ENCODE results near the gene CAPZA2. TPM values are rescaled to one million over a fixed set of nuclear protein-coding genes. Genes with fewer than 3 reads are reported as not detected.

CAPZA2 gene
- total RNA-seq, 1 experiment from 2014 or later: 153 TPM

DNA sequence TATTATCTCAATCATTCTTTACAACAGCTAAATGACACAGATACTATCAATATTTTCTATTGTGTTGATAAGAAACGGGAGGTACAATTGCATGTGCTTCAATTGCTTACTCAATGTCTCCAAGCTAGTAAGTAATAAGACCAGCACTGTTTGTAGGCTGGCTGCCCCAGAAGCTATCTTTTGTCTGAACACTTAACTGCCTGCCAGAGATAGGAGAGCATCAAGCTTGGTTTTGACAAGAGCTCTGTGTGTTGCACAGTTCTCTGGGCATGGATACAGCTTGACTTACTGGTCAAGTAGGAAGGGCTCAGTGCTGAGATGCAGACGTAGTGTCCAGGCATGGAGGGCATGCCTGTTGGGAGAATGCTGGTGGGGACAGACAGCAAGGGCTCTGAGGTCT, 26.3 kb upstream of the CAPZA2 start:
- ATAC-seq: no peak
- Mint-ChIP-seq H3K27ac (no peak overlapping the region), H3K9me3 (no peaks in the 10 kb centered on the region), H3K36me3 (no peaks in the 10 kb centered on the region), H3K27me3 (ENCODE audit: low read depth) (no peaks in the 10 kb centered on the region), H3K4me1 (no peaks in the 10 kb centered on the region), H3K4me3 (no peak overlapping the region)
- TF ChIP-seq, protein P1, sequence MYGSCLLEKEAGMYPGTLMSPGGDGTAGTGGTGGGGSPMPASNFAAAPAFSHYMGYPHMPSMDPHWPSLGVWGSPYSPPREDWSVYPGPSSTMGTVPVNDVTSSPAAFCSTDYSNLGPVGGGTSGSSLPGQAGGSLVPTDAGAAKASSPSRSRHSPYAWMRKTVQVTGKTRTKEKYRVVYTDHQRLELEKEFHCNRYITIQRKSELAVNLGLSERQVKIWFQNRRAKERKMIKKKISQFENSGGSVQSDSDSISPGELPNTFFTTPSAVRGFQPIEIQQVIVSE (CRISPR knock-in tag; IDR thresholded peaks at IDR 0.05; ENCODE audit: borderline replicate concordance): no peak
- TF ChIP-seq, protein P2, sequence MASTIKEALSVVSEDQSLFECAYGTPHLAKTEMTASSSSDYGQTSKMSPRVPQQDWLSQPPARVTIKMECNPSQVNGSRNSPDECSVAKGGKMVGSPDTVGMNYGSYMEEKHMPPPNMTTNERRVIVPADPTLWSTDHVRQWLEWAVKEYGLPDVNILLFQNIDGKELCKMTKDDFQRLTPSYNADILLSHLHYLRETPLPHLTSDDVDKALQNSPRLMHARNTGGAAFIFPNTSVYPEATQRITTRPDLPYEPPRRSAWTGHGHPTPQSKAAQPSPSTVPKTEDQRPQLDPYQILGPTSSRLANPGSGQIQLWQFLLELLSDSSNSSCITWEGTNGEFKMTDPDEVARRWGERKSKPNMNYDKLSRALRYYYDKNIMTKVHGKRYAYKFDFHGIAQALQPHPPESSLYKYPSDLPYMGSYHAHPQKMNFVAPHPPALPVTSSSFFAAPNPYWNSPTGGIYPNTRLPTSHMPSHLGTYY (CRISPR knock-in tag; IDR thresholded peaks at IDR 0.05): no peak
- TF ChIP-seq SMAD3 (CRISPR knock-in tag; IDR thresholded peaks at IDR 0.05; ENCODE audit: borderline replicate concordance) (no peak), FOXP1 (CRISPR knock-in tag; IDR thresholded peaks at IDR 0.05; ENCODE audit: borderline replicate concordance) (no peak), RELA (CRISPR knock-in tag; IDR thresholded peaks at IDR 0.05; ENCODE audit: borderline replicate concordance) (no peak), CBFB (CRISPR knock-in tag; IDR thresholded peaks at IDR 0.05; ENCODE audit: low read depth) (no peak), NR3C1 (CRISPR knock-in tag; conservative IDR thresholded peaks at IDR 0.05; ENCODE audit: low read depth) (no peak)
- TF ChIP-seq, protein P3, sequence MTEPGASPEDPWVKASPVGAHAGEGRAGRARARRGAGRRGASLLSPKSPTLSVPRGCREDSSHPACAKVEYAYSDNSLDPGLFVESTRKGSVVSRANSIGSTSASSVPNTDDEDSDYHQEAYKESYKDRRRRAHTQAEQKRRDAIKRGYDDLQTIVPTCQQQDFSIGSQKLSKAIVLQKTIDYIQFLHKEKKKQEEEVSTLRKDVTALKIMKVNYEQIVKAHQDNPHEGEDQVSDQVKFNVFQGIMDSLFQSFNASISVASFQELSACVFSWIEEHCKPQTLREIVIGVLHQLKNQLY (CRISPR knock-in tag; IDR thresholded peaks at IDR 0.05): no peak
- ChIA-PET POLR2A (no interaction called here), CTCF (no interaction called here)
- DNase-seq (ENCODE audit: low spot score): no peak

DNA sequence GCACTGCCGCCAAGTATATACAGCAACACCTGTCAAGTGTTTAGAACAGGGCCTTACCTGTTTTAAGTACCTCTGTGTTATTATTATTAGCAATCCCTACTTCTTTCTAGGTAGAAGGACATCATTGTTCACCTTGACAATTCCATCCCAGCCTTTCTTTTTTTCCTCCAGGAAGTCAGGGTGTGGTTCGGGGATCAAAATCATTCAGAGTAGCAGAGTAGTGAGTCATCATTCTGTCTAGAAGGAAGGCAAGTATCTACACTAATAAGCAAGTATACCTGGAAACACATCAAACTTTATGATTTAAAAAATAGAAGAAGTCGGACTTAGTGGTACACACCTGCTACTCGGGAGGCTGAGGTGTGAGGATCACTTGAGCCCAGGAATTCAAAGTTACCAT, 25.5 kb upstream of the CAPZA2 start:
- TF ChIP-seq SMAD3 (CRISPR knock-in tag; IDR thresholded peaks at IDR 0.05; ENCODE audit: borderline replicate concordance): no peak
- no peak for TF ChIP-seq ZNF263 (CRISPR knock-in tag; IDR thresholded peaks at IDR 0.05; ENCODE audit: low read depth)
- TF ChIP-seq HMGA2 (CRISPR knock-in tag; IDR thresholded peaks at IDR 0.05): no peak
- no peak for TF ChIP-seq JUN (CRISPR knock-in tag; IDR thresholded peaks at IDR 0.05)
- TF ChIP-seq, protein P4, sequence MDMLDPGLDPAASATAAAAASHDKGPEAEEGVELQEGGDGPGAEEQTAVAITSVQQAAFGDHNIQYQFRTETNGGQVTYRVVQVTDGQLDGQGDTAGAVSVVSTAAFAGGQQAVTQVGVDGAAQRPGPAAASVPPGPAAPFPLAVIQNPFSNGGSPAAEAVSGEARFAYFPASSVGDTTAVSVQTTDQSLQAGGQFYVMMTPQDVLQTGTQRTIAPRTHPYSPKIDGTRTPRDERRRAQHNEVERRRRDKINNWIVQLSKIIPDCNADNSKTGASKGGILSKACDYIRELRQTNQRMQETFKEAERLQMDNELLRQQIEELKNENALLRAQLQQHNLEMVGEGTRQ (CRISPR knock-in tag; IDR thresholded peaks at IDR 0.05): no peak
- no peak for TF ChIP-seq TEAD1 (CRISPR knock-in tag; IDR thresholded peaks at IDR 0.05)
- TF ChIP-seq, protein P5, sequence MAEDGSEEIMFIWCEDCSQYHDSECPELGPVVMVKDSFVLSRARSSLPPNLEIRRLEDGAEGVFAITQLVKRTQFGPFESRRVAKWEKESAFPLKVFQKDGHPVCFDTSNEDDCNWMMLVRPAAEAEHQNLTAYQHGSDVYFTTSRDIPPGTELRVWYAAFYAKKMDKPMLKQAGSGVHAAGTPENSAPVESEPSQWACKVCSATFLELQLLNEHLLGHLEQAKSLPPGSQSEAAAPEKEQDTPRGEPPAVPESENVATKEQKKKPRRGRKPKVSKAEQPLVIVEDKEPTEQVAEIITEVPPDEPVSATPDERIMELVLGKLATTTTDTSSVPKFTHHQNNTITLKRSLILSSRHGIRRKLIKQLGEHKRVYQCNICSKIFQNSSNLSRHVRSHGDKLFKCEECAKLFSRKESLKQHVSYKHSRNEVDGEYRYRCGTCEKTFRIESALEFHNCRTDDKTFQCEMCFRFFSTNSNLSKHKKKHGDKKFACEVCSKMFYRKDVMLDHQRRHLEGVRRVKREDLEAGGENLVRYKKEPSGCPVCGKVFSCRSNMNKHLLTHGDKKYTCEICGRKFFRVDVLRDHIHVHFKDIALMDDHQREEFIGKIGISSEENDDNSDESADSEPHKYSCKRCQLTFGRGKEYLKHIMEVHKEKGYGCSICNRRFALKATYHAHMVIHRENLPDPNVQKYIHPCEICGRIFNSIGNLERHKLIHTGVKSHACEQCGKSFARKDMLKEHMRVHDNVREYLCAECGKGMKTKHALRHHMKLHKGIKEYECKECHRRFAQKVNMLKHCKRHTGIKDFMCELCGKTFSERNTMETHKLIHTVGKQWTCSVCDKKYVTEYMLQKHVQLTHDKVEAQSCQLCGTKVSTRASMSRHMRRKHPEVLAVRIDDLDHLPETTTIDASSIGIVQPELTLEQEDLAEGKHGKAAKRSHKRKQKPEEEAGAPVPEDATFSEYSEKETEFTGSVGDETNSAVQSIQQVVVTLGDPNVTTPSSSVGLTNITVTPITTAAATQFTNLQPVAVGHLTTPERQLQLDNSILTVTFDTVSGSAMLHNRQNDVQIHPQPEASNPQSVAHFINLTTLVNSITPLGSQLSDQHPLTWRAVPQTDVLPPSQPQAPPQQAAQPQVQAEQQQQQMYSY (CRISPR knock-in tag; IDR thresholded peaks at IDR 0.05): no peak
- no peak for TF ChIP-seq GABPB1 (CRISPR knock-in tag; IDR thresholded peaks at IDR 0.05)
- no peak for TF ChIP-seq ATF1 (CRISPR knock-in tag; IDR thresholded peaks at IDR 0.05)
- TF ChIP-seq SMAD4 (CRISPR knock-in tag; IDR thresholded peaks at IDR 0.05): no peak
- TF ChIP-seq EMX1 (CRISPR knock-in tag; IDR thresholded peaks at IDR 0.05): no peak
- no peak for TF ChIP-seq NR1H2 (CRISPR knock-in tag; IDR thresholded peaks at IDR 0.05)
- no peak for TF ChIP-seq RORB (CRISPR knock-in tag; IDR thresholded peaks at IDR 0.05)
- TF ChIP-seq GRHL2 (CRISPR knock-in tag; IDR thresholded peaks at IDR 0.05; ENCODE audit: insufficient replicate concordance, severe bottlenecking): no peak
- TF ChIP-seq CREB1 (CRISPR knock-in tag; IDR thresholded peaks at IDR 0.05): no peak
- H3K4me1 Mint-ChIP-seq: no peaks in the 10 kb centered on the region
- ChIA-PET CTCF (no interaction called here), POLR2A (no interaction called here)
- no peaks in the 10 kb centered on the region for H3K9me3 Mint-ChIP-seq
- H3K27me3 Mint-ChIP-seq (ENCODE audit: low read depth): no peaks in the 10 kb centered on the region
- ATAC-seq (no peak), DNase-seq (ENCODE audit: low spot score) (no peak)
- H3K36me3 Mint-ChIP-seq: no peaks in the 10 kb centered on the region
- H3K27ac Mint-ChIP-seq: no peak overlapping the region
- no peak overlapping the region for H3K4me3 Mint-ChIP-seq

Measured in WTC11 (cell line).